Kidney epithelial cell (primary cell): ENCODE results near the gene PSMB8. TPM values are rescaled to one million over a fixed set of nuclear protein-coding genes. Genes with fewer than 3 reads are reported as not detected.
A peak's percentile ranks its signal among the peaks of the same experiment; 100 is the strongest.

Experiments used
- DNase-seq: peaks from one replicate; pipeline ENCODE4 v3.0.0-alpha.2; 2010; ENCODE audit warnings: low read depth
- H3K27me3 ChIP-seq: 2 replicates; pipeline ENCODE4 v1.6.0; 2011; ENCODE audit warnings: low read length; ENCODE audit not compliant: control insufficient read depth, insufficient read depth
- H3K36me3 ChIP-seq: 2 replicates; pipeline ENCODE4 v1.5.1; 2011; ENCODE audit warnings: low read length; ENCODE audit not compliant: control insufficient read depth, insufficient read depth
- H3K4me3 ChIP-seq: 2 replicates; pipeline ENCODE4 v1.5.1; 2011; ENCODE audit warnings: low read depth, mild to moderate bottlenecking, control low read depth, low read length
- total RNA-seq: library from RNA; depleted of rRNA; stranded (reverse); fragments of >200 nt; gene quantifications from 2 replicates; pipeline ENCODE4 v1.2.3, GENCODE V29; 2015
- TF ChIP-seq, protein P1 (sequence below): IDR thresholded peaks from 2 replicates; pipeline ENCODE4 v1.5.1; 2011; ENCODE audit warnings: mild to moderate bottlenecking, moderate library complexity, low read length, control low read depth, inconsistent platforms; ENCODE audit not compliant: insufficient read depth, poor library complexity, severe bottlenecking

PSMB8 gene
- total RNA-seq, 1 donor from 2014 or later: 84.1 TPM

DNA sequence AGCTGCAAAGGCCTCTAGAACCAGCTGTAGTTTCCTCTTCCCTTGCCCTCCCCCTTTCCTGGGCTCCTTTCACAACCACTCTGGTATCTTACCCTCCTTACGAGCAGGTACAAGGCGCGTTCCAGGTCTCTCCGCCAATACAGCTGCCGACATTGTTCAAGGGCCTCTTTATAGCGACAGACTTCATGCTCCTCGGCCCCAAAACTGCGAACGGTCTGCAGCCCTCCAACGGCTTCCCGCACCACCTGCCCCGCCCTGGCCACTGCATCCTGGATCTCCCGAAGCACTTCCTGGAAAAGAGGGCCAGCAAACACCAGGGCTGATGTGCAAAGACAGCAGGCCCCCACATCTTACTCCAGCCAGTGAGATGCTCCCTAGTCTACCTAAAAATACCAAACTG lies 11.3 kb downstream of the PSMB8 start:
- Histone ChIP-seq H3K4me3 (no peak overlapping the region), H3K27me3 (no peaks in the 10 kb centered on the region), H3K36me3 (peaks cover 1% of the 10 kb centered on the region)
- no peak for DNase-seq
- TF ChIP-seq, protein P1, sequence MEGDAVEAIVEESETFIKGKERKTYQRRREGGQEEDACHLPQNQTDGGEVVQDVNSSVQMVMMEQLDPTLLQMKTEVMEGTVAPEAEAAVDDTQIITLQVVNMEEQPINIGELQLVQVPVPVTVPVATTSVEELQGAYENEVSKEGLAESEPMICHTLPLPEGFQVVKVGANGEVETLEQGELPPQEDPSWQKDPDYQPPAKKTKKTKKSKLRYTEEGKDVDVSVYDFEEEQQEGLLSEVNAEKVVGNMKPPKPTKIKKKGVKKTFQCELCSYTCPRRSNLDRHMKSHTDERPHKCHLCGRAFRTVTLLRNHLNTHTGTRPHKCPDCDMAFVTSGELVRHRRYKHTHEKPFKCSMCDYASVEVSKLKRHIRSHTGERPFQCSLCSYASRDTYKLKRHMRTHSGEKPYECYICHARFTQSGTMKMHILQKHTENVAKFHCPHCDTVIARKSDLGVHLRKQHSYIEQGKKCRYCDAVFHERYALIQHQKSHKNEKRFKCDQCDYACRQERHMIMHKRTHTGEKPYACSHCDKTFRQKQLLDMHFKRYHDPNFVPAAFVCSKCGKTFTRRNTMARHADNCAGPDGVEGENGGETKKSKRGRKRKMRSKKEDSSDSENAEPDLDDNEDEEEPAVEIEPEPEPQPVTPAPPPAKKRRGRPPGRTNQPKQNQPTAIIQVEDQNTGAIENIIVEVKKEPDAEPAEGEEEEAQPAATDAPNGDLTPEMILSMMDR: no peak

DNA sequence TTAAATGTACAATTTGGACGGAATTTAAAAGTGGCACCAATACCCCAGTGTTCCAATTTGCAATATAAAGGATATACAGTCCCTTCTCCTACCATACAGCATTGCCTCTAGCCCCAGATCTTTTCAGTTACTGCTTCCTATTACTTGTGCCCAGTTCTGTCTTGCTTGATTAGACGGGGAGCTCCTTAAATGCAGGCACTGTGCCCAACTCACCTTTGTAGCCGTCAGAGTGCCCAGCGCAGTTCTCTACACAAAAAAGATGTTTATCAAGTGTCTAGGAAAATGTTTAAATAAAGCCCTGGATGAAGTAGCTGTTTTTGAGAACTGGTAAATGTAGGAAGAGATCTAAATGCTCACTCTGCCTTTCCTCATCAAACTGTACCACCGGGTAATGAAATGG lies 12.9 kb downstream of the PSMB8 start:
- TF ChIP-seq, protein P1: no peak
- DNase-seq: no peak
- peaks cover 1% of the 10 kb centered on the region for H3K36me3 ChIP-seq
- H3K4me3 ChIP-seq: no peak overlapping the region
- H3K27me3 ChIP-seq: no peaks in the 10 kb centered on the region

DNA sequence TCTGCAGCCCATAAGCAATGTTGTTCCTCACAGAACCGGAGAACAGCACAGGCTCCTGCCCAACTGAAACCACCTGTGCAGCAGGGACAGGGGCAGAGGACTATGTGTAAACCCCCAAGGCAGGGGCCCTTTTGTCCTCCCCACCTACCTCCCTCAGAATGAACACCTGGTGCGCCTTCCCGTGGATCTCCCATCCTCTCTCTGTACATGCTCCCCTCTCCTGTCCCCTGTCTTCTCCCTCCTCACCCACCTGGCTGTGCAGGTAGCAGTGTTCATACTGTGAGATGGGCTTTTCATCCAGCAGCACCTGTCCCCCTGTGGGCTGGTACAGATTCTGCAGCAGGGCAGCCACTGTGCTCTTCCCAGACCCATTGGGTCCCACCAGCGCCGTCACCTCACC lies 13.8 kb downstream of the PSMB8 start:
- H3K36me3 ChIP-seq: peaks cover 1% of the 10 kb centered on the region
- no peaks in the 10 kb centered on the region for H3K27me3 ChIP-seq
- TF ChIP-seq, protein P1: no peak
- H3K4me3 ChIP-seq: no peak overlapping the region
- DNase-seq: no peak

DNA sequence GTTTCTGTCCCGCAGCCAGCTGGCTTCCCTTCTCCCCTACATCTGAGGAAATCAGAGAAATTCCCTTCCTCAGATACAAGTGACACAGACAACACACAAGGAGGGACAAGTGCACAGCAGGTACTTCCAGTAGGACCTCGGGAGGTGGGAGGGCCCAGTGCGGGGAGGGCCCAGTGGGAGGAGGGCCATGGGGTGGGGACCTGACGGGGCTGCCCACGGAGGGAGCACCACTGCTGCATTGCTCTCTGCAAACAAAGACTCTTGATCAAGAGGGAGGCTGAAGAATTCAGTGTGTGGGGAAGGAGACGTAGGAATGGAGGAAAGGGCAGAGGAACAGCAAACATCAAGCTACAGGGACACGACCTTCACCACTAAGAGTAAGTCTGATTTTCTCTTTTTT lies 14.4 kb downstream of the PSMB8 start:
- no peak overlapping the region for H3K4me3 ChIP-seq
- DNase-seq: no peak
- TF ChIP-seq, protein P1: no peak
- peaks cover 1% of the 10 kb centered on the region for H3K36me3 ChIP-seq
- H3K27me3 ChIP-seq: no peaks in the 10 kb centered on the region

DNA sequence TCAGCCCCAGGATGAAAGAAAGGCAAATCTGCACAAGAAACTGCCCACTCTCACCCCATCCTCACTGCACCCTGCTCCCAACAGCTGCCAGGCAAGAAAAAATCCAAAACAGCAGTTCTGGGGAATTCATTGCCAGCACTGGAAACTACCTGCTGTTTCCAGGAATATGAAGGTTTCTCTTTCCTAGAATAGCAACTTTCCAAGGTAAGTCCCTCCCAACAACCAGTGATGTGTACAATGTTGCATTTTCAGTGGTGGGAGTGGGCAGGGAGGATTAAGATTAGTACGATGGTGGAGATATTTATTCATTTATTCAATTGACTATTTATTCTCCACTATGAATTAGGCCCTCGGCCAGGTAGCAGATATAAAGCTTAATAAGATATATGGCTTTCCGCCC lies 16.8 kb downstream of the PSMB8 start:
- Histone ChIP-seq H3K27me3 (no peaks in the 10 kb centered on the region), H3K36me3 (no peaks in the 10 kb centered on the region), H3K4me3 (no peak overlapping the region)
- TF ChIP-seq, protein P1: no peak
- DNase-seq: no peak

GRCh38 chr6:32825966-32826365 lies 17.9 kb downstream of the PSMB8 start:
- no peak overlapping the region for H3K4me3 ChIP-seq
- TF ChIP-seq, protein P1: peak; percentile 54
- no peaks in the 10 kb centered on the region for H3K36me3 ChIP-seq
- DNase-seq: no peak
- H3K27me3 ChIP-seq: no peaks in the 10 kb centered on the region
